M059J (cell line): Measurements from ENCODE around the gene CKB. TPM values are rescaled to one million over a fixed set of nuclear protein-coding genes. Genes with fewer than 3 reads are reported as not detected.
"Not testable (repeated sequence)": the region's sequence is repeated elsewhere in the genome, so short reads cannot be mapped to it uniquely, and the experiment has no call there.

Experiments
- DNase-seq: peaks from one replicate; pipeline ENCODE4 v3.0.0-alpha.2; 2012; ENCODE audit warnings: low read depth
- total RNA-seq: library from RNA; depleted of rRNA; stranded (reverse); fragments of >200 nt; shearing (Covaris generic); gene quantifications from 2 replicates; pipeline ENCODE4 v1.2.3, GENCODE V29; 2014

Gene CKB
- total RNA-seq, 1 experiment from 2014 or later: 42.2 TPM

- DNase-seq: no peak
Measured at GRCh38 chr14:103526247-103526913, 3.8 kb upstream of the CKB start.

- DNase-seq: not testable (repeated sequence)
Measured at GRCh38 chr14:103525430-103526246, 3.0 kb upstream of the CKB start.

- no peak for DNase-seq
Measured at GRCh38 chr14:103524002-103524935, 1.6 kb upstream of the CKB start.

- DNase-seq: no peak
Measured at GRCh38 chr14:103523575-103523954, 935 bp upstream of the CKB start.

- no peak for DNase-seq
Measured at GRCh38 chr14:103521951-103522563, 573 bp downstream of the CKB start.

- no peak for DNase-seq
Measured at GRCh38 chr14:103521438-103521950, 1.1 kb downstream of the CKB start.

GRCh38 chr14:103520657-103521437, 1.8 kb downstream of the CKB start:
- no peak for DNase-seq

GRCh38 chr14:103520269-103520656, 2.4 kb downstream of the CKB start:
- no peak for DNase-seq

- no peak for DNase-seq
Measured at GRCh38 chr14:103519837-103520212, 2.8 kb downstream of the CKB start.

GRCh38 chr14:103519043-103519836, 3.4 kb downstream of the CKB start:
- DNase-seq: peak; percentile 65

- peak; percentile 50 for DNase-seq
Measured at GRCh38 chr14:103518422-103519042, 4.1 kb downstream of the CKB start.

- no peak for DNase-seq
Measured at GRCh38 chr14:103517721-103518421, 4.8 kb downstream of the CKB start.

- no peak for DNase-seq
Measured at GRCh38 chr14:103517174-103517566, 5.5 kb downstream of the CKB start.

GRCh38 chr14:103516426-103517173, 6.0 kb downstream of the CKB start:
- DNase-seq: no peak

GRCh38 chr14:103514596-103515421, 7.8 kb downstream of the CKB start:
- no peak for DNase-seq

- peak; percentile 71 for DNase-seq
Measured at GRCh38 chr14:103512701-103513611, 9.7 kb downstream of the CKB start.
